Esophagus squamous epithelium (tissue), 4 donors: ENCODE measurements around the gene MAP3K5.

Experiments
- CTCF ChIP-seq, 6 experiments: fragments of 450-650 bp in 4 of 6; fragments of 200-600 bp in 2 of 6; sonication (generic) in 2 of 6; IDR thresholded peaks; one replicate each; pipeline ENCODE4 v1.5.1; 2016 to 2019; ENCODE audit warnings: antibody characterized with exemption in 6 of 6, mild to moderate bottlenecking in 4 of 6, moderate library complexity in 4 of 6
- POLR2A ChIP-seq, 4 donors: fragments of 450-650 bp; IDR thresholded peaks; one replicate each; pipeline ENCODE4 v1.6.1; 2017; ENCODE audit warnings: antibody characterized with exemption in 4 of 4, mild to moderate bottlenecking in 4 of 4, moderate library complexity in 3 of 4

GRCh38 chr6:136547336-136547735 lies 244.9 kb downstream of the MAP3K5 start:
- TF ChIP-seq CTCF (IDR thresholded peaks at IDR 0.05) (peak in 4 of 6 experiments; percentile 50 to 74 (median 56)), POLR2A (IDR thresholded peaks at IDR 0.05) (no peak)
